HG03575 (cell line): ENCODE measurements around the gene ASIP.
"Not testable (repeated sequence)": the region's sequence is repeated elsewhere in the genome, so short reads cannot be mapped to it uniquely, and the experiment has no call there.

Experiments
- ATAC-seq: cut with Tn5 transposase; IDR thresholded peaks from one replicate; pipeline ENCODE4 v1.9.1; 2021; ENCODE audit not compliant: unreplicated experiment, insufficient number of reproducible peaks, low FRiP score; ENCODE audit errors: extremely low read depth

Gene ASIP

DNA sequence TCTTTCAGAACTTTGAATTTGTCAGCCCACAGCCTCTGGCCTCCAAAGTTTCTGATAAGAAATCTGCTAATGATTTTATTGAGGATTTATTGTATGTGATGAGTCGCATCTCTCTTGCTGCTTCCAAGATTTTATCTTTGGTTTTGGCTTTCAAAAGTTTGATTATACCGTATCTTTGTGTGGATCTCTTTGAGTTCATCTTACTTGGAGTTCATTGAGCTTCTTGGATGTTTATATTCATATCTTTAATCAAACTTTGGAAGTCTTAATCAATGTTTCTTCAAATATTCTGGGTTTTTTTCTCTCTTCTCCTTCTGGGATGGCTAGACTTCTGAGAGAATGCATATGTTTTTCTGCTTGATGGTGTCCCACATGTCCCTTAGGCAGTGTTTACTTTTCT is 3.3 kb upstream of the ASIP start:
- ATAC-seq = no peak

DNA sequence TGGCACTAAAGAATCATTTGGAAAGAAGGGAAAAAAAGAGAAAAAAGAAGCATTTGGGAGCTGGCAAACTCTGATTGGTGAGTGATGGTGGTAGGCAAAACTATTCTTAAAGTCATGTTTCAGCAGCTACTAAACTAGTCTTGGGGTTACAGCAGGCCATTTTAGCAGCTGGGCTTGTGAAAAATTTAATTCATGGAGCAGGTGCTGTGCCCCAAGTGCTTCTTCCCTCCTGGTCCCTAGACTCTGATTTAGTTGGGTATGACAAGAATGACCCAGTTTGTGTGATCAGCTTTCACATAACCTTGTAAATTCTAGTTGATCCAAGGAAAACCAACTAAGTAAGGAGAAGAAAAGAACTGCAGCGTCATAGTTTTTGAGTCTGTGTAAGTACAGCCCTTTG is 1.1 kb upstream of the ASIP start:
- no peak for ATAC-seq

DNA sequence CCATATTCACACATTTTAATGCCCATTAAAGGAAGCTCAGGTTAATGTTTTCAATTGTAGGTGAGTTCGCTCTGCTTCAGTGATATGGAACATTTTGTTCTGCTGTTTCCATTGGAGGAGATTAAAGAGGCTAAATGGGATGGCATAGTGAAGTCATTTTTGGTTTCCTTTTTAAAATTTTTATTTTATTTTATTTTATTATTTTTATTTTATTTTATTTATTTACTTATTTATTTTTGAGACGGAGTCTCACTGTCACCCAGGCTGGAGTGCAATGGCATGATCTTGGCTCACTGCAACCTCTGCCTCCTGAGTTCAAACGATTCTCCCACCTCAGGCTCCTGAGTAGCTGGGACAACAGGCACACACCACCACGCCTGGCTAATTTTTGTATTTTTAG is 792 bp downstream of the ASIP start:
- ATAC-seq = not testable (repeated sequence)

DNA sequence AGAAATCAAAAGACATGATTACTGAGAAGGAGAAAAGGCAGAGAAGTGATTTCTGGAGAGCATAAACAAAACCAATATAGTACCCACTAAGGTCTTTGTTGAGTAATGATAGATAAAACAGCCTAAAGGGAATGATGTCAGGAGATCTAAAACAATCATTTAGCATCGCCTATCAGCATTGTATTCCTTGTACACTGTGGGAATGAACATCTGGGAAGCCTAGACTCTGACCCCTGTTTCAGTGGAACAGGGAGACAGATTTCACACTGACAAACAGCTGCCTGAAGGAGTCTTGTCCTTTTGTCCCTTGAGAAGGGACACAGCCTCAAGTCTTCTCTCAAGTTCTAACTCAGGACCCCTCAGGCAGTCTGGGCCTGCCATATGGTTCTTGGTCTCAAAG is 1.7 kb downstream of the ASIP start:
- no peak for ATAC-seq

DNA sequence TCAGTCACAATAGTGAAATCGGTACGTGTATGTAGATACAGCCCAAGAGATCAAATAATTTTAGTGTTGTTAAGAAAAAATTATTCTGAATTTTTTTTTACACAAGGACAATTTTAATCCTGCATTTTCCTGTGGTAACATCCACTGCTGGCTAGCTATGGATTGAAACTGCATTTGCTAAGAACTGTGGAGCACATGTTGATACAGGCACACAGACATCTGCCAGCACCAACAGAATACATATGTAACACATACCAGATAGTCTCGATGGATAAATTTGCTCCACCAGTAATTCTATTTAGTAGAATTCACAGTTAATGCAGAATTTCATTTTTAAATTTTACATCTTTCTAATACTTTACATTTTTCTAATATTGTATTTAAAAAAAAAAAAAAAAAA is 2.2 kb downstream of the ASIP start:
- ATAC-seq = no peak

DNA sequence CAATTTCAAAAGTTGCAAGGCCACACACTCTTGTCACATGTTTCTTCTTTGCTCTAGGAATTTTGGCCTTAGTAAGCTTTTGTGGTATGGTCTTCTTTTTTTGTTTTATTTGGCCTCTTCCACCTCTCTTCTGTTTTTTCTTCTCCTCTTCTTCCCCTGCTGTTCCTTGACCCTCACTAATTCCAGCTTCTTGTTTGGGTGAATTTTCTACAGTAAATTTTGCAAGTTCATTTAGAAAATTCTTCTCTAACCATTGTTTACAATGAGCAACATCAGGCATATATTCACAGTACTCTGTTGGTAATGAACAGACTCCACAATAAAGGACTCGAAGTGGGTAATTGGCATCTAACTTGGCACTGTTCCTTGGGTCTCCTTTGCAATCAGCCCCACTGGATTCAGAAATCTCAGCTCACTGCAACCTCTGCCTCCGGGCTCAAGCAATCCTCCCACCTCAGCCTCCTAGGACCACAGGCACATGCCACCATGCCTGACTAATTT is 5.0 kb downstream of the ASIP start:
- ATAC-seq = no peak

DNA sequence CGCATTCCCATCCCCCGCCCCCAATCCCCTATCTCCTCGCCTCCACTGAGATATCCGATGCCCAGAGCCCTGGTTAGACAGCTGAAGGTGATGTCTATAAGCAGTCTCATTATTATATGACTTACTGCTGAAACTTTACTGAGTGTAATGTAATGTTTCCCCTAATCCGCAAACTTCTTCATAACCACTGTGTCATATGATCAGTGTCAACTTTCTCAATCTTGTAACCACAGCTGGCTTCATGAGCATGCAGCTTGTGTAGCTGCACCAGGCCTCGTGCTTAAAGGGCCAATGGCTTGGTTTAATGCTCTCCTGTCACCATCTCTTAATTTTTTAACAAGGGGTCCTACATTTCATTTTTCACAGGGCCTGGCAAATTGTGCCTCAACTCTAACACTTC is 8.1 kb downstream of the ASIP start:
- ATAC-seq = no peak

DNA sequence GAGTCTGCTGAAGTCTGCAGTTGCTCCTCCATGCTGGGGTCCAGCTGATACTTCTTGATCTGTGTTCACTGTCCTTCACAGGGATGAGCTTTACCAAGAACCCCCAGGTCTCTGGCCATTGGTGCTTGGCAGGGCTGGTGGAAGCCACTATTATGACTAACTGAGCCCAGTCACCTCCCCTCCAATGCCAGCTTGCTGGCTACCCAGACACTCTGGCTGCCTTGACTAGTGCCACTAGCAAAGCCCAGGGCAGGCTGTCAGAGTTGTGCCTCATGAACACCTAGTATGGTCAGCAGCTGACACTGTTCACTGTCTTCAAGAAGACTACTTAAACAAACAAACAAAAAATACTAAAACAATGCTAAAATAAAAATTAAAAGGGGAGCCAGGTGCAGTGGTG is 8.8 kb downstream of the ASIP start:
- no peak for ATAC-seq

DNA sequence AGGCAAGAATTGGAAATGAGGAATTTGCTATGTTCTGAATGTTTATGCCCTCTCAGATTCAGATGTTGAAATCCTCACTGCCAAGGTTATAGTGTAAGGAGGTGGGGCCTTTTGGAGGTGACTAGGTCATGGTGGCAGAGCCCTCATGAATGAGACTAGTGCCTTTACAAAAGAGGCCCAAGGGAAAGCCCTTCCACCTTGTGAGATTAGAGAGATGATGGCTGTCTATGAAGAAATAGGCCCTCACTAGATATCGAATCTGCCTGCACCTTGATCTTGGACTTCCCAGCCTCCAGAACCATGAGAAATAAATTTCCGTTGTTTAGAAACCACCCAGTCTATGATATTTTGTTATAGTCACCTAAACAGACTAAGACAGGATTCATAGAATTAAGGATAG is 10.4 kb downstream of the ASIP start:
- no peak for ATAC-seq

DNA sequence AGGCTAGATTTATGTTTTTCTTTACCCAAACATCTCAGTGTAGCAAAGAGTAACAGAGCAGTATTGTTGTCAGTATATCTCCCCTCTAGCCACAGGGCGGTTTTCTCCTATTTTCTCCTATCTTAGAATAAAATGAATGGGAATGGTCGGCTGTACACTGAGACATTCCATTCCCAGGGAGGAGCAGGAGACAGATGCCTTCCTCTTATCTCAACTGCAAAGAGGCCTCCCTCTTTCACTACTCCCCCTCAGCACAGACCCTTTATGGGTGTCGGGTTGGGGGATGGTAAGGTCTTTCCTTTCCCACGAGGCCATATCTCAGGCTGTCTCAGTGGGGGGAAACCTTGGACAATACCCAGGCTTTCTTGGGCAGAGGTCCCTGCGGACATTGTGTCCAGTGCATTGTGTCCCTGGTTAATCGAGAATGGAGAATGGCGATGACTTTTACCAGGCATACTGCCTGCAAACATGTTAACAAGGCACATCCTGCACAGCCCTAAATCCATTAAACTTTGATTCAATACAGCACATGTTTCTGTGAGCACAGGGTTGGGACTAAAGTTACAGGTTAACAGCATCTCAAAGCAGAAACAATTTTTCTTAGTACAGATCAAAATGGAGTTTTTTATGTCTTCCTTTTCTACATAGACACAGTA is 11.3 kb downstream of the ASIP start:
- ATAC-seq = not testable (repeated sequence)

DNA sequence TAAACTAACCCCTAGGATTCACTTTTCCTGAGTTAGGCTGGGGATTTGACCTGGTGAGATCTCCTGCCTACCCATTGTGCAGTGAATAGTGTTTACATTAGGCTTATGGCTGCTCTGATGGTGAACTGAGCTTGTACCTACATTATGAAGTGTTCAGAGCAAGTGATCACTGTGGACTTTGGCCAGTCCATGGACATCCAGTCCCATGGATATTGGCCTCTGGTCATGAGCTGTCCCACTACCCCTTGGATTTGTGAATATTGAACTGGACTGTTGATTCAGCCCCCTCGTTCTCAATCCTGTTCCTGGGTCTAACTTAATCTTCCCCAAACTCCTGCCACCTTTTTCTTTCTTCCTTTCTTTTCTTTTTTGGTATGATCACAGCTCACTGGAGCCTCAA is 13.8 kb downstream of the ASIP start:
- no peak for ATAC-seq

DNA sequence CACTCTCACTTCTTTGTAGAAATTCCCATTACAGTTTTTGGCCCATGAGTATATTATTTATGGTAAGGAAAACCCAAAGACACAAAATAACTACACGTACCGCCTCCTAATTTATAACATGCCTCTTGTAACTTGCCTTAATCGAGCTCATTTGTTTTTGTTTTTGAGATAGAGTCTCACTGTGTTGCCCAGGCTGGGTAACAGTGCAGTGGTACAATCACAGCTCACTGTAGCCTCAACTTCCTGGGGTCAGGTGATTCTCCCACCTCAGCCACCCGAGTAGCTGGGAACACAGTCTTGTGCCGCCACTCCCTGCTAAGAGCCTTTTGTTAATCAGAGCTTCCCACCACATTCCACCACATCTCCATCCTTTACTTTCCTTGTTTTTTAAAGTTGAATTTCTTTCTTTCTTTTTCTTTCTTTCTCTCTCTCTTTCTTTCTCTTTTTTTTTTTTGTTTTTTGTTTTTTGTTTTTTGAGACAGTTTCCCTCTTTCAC is 15.5 kb downstream of the ASIP start:
- ATAC-seq = no peak

DNA sequence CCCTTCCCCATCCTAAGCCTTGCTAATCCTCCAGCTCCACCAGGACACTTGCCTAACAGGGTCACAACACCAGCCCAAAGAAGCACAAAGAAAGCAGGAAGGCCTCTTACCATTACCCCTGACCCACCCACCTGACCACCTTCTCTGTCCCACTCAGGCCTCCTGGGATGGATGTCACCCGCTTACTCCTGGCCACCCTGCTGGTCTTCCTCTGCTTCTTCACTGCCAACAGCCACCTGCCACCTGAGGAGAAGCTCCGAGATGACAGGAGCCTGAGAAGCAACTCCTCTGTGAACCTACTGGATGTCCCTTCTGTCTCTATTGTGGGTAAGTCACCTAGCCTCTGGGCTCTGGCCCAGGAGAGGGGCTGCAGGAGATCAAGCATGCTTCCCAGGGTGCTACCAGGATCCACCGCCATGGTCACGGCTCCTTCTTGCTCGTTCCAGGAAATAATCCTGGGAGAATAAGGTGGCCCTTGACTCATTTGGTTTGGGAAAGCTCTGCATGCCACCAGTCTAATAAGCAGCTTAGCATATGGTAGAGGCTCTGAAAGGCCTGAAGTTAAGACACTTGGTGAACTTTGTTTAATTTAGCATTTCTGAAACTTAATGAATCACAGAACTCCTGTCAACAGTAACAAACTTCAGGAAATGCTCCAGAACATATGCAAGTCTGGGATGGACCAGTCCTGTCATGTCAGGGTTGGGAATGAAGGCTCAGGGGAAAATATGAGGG is 19.2 kb downstream of the ASIP start:
- no peak for ATAC-seq

DNA sequence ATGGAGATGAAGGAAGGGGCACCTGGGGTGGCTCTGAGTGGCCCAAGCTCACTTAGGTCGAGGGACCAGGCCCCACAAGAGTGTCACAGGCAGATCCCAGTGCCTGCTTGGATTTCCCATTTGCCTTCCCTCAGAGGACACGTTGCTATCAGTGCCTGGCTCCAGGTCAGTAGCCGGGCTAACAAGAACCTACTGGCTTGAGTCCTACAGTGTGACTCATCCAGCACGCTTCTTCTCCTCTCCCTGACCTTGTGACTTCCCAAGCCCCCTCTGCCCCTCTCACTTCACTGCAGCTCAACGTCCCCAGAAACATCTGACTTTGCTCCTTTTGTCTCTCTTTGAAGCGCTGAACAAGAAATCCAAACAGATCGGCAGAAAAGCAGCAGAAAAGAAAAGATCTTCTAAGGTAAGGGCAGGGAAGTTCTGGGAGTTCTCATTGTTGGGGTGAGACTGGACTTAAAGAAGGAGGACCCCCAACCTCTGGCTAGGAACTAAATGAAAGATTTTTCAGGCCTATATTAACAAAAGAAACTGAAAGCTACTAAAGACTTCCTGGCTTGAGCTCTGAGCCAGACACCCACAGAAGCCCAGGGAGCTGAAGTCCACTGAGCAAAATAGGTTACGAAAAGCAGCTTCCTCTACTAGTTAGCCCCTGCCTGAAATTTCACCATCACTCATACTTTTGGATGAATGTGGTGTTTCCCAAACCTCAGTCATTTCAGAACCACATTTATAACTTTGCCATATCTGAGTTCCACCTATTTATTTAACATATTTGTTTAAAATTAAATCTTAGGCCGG is 21.5 kb downstream of the ASIP start:
- no peak for ATAC-seq

DNA sequence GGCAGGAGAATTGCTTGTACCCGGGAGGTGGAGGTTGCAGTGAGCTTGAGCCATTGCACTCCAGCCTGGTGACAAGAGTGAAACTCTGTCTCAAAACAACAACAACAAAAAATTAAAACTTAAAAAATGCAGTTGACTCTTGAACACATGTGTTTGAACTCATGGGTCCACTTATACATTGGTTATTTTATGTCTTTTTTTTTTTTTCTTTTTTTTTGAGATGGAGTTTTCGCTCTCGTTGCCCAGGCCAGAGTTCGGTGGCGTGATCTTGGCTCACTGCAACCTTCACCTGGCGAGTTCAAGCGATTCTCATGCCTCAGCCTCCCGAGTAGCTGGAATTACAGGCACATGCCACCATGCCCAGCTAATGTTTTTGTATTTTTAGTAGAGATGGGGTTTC is 22.2 kb downstream of the ASIP start:
- ATAC-seq = not testable (repeated sequence)

DNA sequence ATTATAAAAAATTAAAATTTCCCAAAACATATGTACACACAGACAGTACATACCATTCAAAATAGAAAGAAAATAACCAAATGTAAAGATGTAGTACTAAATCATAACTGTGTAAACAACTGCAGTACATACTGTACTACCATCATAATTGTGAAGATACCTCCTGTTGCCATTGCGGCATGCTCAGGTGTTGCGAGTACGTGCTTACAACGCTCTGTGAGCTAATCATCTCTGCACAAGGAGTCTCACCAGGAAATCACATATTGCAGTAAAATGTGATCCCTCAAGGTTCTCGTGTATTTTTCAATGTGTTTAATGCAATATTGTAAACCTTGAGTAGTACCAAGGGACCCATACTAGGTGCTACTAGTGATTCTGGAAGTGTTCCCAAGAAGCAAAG is 22.9 kb downstream of the ASIP start:
- ATAC-seq = no peak

DNA sequence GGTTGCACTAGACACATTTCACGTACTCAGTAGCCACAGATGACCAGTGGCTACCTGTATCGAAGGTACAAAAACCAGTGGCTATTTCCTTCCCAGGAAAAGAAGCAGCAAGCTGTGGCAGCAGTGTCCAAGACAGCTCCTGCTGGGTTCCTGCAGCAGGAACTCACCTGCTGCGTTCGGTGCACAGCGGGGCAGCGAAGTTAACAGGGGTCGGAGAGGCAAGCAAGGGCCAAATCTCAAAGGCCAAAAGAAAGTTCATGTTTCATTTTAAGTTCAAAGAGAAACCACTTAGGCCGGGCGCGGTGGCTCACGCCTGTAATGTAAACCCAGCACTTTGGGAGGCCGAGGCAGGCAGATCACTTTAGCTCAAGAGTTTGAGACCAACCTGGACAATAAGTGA is 26.9 kb downstream of the ASIP start:
- no peak for ATAC-seq

DNA sequence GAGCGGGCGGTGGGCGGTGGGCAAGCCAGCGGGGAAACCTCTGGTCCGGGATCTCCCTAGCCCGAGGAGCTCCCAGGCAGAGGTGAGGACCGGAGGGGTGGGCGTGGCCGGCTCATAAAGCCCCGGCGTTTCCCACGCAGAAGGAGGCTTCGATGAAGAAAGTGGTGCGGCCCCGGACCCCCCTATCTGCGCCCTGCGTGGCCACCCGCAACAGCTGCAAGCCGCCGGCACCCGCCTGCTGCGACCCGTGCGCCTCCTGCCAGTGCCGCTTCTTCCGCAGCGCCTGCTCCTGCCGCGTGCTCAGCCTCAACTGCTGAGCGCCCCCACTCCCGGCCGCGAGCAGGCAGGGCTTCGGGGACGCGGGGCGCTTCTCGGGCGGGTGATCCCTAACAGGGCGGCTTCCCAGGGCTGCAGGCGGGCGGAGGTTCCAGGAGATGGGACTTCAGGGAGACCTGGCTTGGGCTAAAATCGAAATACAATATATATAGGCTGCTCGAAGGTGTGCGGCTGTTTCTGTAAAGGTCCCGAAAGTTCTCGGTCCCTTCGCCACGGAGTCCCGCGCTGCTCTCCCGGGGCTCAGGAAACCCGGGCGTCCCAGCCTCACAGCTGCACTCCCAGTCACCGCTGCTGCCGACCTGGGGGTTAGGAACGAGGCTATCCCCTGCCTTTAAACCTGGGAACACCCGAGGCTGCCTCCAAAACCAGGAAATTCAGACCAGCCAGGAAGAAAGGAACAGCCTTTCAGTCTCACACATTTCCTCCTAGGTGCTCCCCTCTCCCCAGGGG is 27.8 kb downstream of the ASIP start:
- ATAC-seq = no peak

DNA sequence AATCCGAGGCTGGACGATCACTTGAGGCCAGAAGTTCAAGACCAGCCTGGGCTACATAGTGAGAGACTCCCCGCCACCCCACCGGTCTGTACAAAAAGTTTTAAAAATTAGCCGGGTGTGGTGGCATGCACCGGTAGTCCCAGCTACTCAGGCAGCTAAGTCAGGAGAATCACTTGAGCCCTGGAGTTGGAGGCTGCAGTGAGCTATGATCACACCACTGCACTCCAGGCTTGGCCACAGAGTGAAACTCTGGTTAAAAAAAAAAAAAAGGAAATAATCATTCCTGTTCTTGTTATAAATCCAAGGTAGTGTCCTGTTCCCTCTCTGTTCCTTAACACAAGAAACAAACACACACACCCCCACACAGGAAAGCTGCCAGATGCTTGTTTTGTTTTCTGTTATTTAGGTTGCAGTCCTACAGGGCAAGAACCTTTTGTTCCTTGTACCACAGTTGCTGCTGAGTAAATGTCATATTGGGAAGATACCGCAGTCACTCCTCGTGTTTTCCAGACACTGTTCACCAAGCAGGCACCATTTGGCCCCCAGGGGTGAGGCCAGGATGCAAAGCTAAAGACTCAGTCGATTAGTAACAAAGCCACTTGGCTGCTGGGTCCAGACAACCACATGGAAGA is 28.9 kb downstream of the ASIP start:
- no peak for ATAC-seq
